Measurements from ENCODE around the gene RHOF. TPM values are rescaled to one million over a fixed set of nuclear protein-coding genes. Genes with fewer than 3 reads are reported as not detected.

Gene RHOF
- total and polyA plus RNA-seq, 2 of the 13 experiments (the other 11 are each of a cell fraction or from before 2014, with no cell fraction given): 14.6 to 32.2 TPM

GRCh38 chr12:121793838-121794533 is 498 bp upstream of the RHOF start (continued):
- TF ChIP-seq ZNF407 (CRISPR knock-in tag; IDR thresholded peaks at IDR 0.05; ENCODE audit: not compliant biosample characterization) (peak; percentile 84), MEIS2 (CRISPR knock-in tag; IDR thresholded peaks at IDR 0.05) (peak; percentile 59; the same call in 1 of the 2 replicates), SRSF9 (IDR thresholded peaks at IDR 0.05; ENCODE audit: borderline replicate concordance, insufficient read depth, low read depth, low read length, poor library complexity, severe bottlenecking) (no peak), DMTF1 (CRISPR knock-in tag; IDR thresholded peaks at IDR 0.05) (no peak), ZNF234 (CRISPR knock-in tag; conservative IDR thresholded peaks at IDR 0.05) (0 out of 2 replicates have a peak, but pooled peaks have one; percentile 62), ZNF205 (CRISPR knock-in tag; IDR thresholded peaks at IDR 0.05) (peak; percentile 36; the same call in 1 of the 2 replicates), HBP1 (CRISPR knock-in tag; IDR thresholded peaks at IDR 0.05; ENCODE audit: low read depth) (peak; percentile 45; the same call in 1 of the 2 replicates), TOE1 (CRISPR knock-in tag; IDR thresholded peaks at IDR 0.05) (no peak), SMARCC2 (IDR thresholded peaks at IDR 0.05) (no peak), MED1 (CRISPR knock-in tag; IDR thresholded peaks at IDR 0.05) (peak; percentile 75), CBFB (CRISPR knock-in tag; IDR thresholded peaks at IDR 0.05) (peak; percentile 75), FOXC1 (CRISPR knock-in tag; IDR thresholded peaks at IDR 0.05; ENCODE audit: borderline replicate concordance) (peak; percentile 87), CEBPB (IDR thresholded peaks at IDR 0.05; ENCODE audit: borderline replicate concordance, low read depth, low read length) (no peak)

Measured in HepG2 (cell line).